ENCODE results near the gene CNNM1. TPM values are rescaled to one million over a fixed set of nuclear protein-coding genes. Genes with fewer than 3 reads are reported as not detected.
A peak's percentile ranks its signal among the peaks of the same experiment; 100 is the strongest.

CNNM1 gene
- total RNA-seq, 4 donors from 2014 or later: 2.3 to 4.4 (median 4.2) TPM

GRCh38 chr10:99328579-99329303 lies 415 bp upstream of the CNNM1 start:
- Histone ChIP-seq H3K4me3 (peak overlapping the region; percentile 79), H3K4me1 (peaks cover 19% of the 10 kb centered on the region), H3K27me3 (peaks cover 33% of the 10 kb centered on the region), H3K27ac (no peak overlapping the region), H3K9me3 (no peaks in the 10 kb centered on the region), H3K36me3 (no peaks in the 10 kb centered on the region)
- TF ChIP-seq POLR2A (IDR thresholded peaks at IDR 0.05) (no peak), POLR2AphosphoS5 (IDR thresholded peaks at IDR 0.05) (no peak), EP300 (IDR thresholded peaks at IDR 0.05) (no peak), CTCF (IDR thresholded peaks at IDR 0.05) (no peak)
- 48% methylated on average over 13 of the region's 23 CpGs for WGBS
- DNase-seq (ENCODE audit: low spot score in 2 of 2): no peak

GRCh38 chr10:99329554-99330346 lies 594 bp downstream of the CNNM1 start:
- H3K9me3 ChIP-seq: no peaks in the 10 kb centered on the region
- TF ChIP-seq CTCF (IDR thresholded peaks at IDR 0.05) (no peak), POLR2A (IDR thresholded peaks at IDR 0.05) (no peak), EP300 (IDR thresholded peaks at IDR 0.05) (no peak), POLR2AphosphoS5 (IDR thresholded peaks at IDR 0.05) (no peak)
- H3K4me1 ChIP-seq: peaks cover 19% of the 10 kb centered on the region
- H3K4me3 ChIP-seq: peak overlapping the region; percentile 79
- no peak for DNase-seq (ENCODE audit: low spot score in 2 of 2)
- H3K36me3 ChIP-seq: no peaks in the 10 kb centered on the region
- H3K27ac ChIP-seq: no peak overlapping the region
- WGBS: 1% methylated on average over 14 of the region's 94 CpGs
- H3K27me3 ChIP-seq: peaks cover 33% of the 10 kb centered on the region

GRCh38 chr10:99330347-99330924 lies 1.3 kb downstream of the CNNM1 start:
- DNase-seq (ENCODE audit: low spot score in 2 of 2): no peak

GRCh38 chr10:99331207-99331803 lies 2.1 kb downstream of the CNNM1 start:
- no peaks in the 10 kb centered on the region for H3K36me3 ChIP-seq
- no peaks in the 10 kb centered on the region for H3K9me3 ChIP-seq
- TF ChIP-seq CTCF (IDR thresholded peaks at IDR 0.05) (no peak), POLR2A (IDR thresholded peaks at IDR 0.05) (no peak), EP300 (IDR thresholded peaks at IDR 0.05) (no peak), POLR2AphosphoS5 (IDR thresholded peaks at IDR 0.05) (no peak)
- H3K4me3 ChIP-seq: no peak overlapping the region
- H3K4me1 ChIP-seq: peaks cover 19% of the 10 kb centered on the region
- H3K27ac ChIP-seq: no peak overlapping the region
- H3K27me3 ChIP-seq: peaks cover 33% of the 10 kb centered on the region
- DNase-seq (ENCODE audit: low spot score in 2 of 2): no peak
- WGBS: 84% methylated on average over 9 of the region's 9 CpGs

More at GRCh38 chr10:99330347-99330924, 1.3 kb downstream of the CNNM1 start:
- peaks cover 19% of the 10 kb centered on the region for H3K4me1 ChIP-seq
- TF ChIP-seq CTCF (IDR thresholded peaks at IDR 0.05): no peak
- no peak for TF ChIP-seq POLR2A (IDR thresholded peaks at IDR 0.05)
- no peak for TF ChIP-seq POLR2AphosphoS5 (IDR thresholded peaks at IDR 0.05)
- no peak for TF ChIP-seq EP300 (IDR thresholded peaks at IDR 0.05)
- peak overlapping the region; percentile 79 for H3K4me3 ChIP-seq
- 49% methylated on average over 31 of the region's 45 CpGs for WGBS
- no peaks in the 10 kb centered on the region for H3K9me3 ChIP-seq
- peaks cover 33% of the 10 kb centered on the region for H3K27me3 ChIP-seq
- H3K27ac ChIP-seq: no peak overlapping the region
- no peaks in the 10 kb centered on the region for H3K36me3 ChIP-seq

Data from suprapubic skin (tissue), 4 donors.